Uterus (tissue), 4 donors: ENCODE measurements around the gene CASR. TPM values are rescaled to one million over a fixed set of nuclear protein-coding genes. Genes with fewer than 3 reads are reported as not detected.

ENCODE experiments used
- DNase-seq, 2 donors: peaks; one replicate each; pipeline ENCODE4 v3.0.0-alpha.2; 2019 to 2020
- H3K27ac ChIP-seq, 2 donors: fragments of 200-600 bp; sonication (generic); 1 replicate in 1 of 2; 2 replicates in 1 of 2; pipeline ENCODE4 v1.5.1; 2016 to 2018
- H3K27me3 ChIP-seq, 2 donors: fragments of 200-600 bp; sonication (generic); one replicate each; pipeline ENCODE4 v1.5.1; 2018 to 2019; ENCODE audit warnings: control low read depth in 1 of 2
- H3K36me3 ChIP-seq, 2 donors: fragments of 200-600 bp; sonication (generic); one replicate each; pipeline ENCODE4 v1.5.1; 2019; ENCODE audit warnings: control low read depth in 1 of 2
- H3K4me1 ChIP-seq, 2 donors: fragments of 200-600 bp; sonication (generic); one replicate each; pipeline ENCODE4 v1.5.1; 2018 to 2019; ENCODE audit warnings: control low read depth in 1 of 2
- H3K4me3 ChIP-seq, 2 donors: fragments of 200-600 bp; sonication (generic); 1 replicate in 1 of 2; 2 replicates in 1 of 2; pipeline ENCODE4 v1.5.1; 2018 to 2019; ENCODE audit warnings: mild to moderate bottlenecking in 1 of 2
- H3K9me3 ChIP-seq, 2 donors: fragments of 200-600 bp; sonication (generic); one replicate each; pipeline ENCODE4 v1.5.1; 2019; ENCODE audit warnings: control low read depth in 1 of 2
- POLR2A ChIP-seq, 2 donors: fragments of 450-650 bp; IDR thresholded peaks; one replicate each; pipeline ENCODE4 v1.6.1; 2016; ENCODE audit warnings: antibody characterized with exemption in 2 of 2, mild to moderate bottlenecking in 1 of 2, moderate library complexity in 1 of 2
- intact Hi-C: fragments of 100-400 bp; cut with DNase I; formaldehyde crosslinking; loops from one replicate; pipeline ENCODE4 v1.15.1; 2023; ENCODE audit warnings: low total_unique reads
- total RNA-seq, 4 donors: library from RNA; depleted of rRNA in 3 of 4; stranded (reverse); fragments of >200 nt in 3 of 4; gene quantifications; one replicate each; pipeline versions ENCODE4 v1.1.0 to v1.2.4, GENCODE V29; 2014 to 2023
- TF ChIP-seq, protein P1 (sequence below), 4 experiments: fragments of 200-600 bp in 2 of 4; fragments of 450-650 bp in 2 of 4; sonication (generic) in 2 of 4; IDR thresholded peaks; one replicate each; pipeline ENCODE4 v1.5.1; 2016 to 2019; ENCODE audit warnings: antibody characterized with exemption in 4 of 4, mild to moderate bottlenecking in 2 of 4, moderate library complexity in 1 of 4
- donor health status: DM: yes; HTN: yes; CAD: no.

CASR gene
- total RNA-seq, 4 donors from 2014 or later: not detected

DNA sequence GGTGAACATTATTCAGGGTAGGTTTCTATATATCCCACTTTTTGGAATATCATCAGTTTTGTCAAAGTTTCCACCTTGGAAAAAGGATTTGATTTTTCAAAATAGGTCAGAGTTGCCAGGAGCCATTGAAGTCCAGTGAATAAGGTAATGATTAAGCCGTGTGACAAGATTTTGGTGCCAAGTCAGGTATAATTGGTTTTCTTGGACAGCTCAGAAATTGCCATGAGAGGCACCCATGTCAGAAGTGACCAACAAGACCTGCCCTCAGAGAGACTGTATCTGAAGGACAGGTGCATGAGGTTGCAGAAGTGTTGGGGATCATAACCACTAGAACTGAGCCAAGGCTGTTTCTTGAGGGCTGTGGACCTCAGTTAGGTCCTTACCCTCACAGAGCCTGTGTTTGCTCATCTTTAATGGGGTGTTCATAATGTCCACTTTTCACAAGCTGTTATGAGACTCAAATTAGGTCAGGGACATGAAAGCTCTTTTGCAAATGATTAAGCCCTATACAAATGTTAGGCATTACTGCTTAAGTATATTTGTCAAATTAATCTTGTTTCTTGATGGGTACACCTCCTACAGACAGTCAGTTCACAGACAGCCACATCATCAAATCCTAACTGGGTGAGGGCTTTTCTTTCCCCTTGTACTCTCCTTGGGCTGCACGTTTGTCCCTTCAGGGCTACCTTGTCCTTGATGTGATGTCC lies 32.3 kb downstream of the CASR start:
- no peak for TF ChIP-seq POLR2A (IDR thresholded peaks at IDR 0.05)
- TF ChIP-seq, protein P1, sequence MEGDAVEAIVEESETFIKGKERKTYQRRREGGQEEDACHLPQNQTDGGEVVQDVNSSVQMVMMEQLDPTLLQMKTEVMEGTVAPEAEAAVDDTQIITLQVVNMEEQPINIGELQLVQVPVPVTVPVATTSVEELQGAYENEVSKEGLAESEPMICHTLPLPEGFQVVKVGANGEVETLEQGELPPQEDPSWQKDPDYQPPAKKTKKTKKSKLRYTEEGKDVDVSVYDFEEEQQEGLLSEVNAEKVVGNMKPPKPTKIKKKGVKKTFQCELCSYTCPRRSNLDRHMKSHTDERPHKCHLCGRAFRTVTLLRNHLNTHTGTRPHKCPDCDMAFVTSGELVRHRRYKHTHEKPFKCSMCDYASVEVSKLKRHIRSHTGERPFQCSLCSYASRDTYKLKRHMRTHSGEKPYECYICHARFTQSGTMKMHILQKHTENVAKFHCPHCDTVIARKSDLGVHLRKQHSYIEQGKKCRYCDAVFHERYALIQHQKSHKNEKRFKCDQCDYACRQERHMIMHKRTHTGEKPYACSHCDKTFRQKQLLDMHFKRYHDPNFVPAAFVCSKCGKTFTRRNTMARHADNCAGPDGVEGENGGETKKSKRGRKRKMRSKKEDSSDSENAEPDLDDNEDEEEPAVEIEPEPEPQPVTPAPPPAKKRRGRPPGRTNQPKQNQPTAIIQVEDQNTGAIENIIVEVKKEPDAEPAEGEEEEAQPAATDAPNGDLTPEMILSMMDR (IDR thresholded peaks at IDR 0.05): no peak
- Histone ChIP-seq H3K27ac (no peak overlapping the region), H3K36me3 (no peaks in the 10 kb centered on the region), H3K4me3 (no peak overlapping the region), H3K4me1 (no peaks in the 10 kb centered on the region), H3K9me3 (no peaks in the 10 kb centered on the region), H3K27me3 (no peaks in the 10 kb centered on the region)
- intact Hi-C loops: no loop called here
- DNase-seq: no peak

DNA sequence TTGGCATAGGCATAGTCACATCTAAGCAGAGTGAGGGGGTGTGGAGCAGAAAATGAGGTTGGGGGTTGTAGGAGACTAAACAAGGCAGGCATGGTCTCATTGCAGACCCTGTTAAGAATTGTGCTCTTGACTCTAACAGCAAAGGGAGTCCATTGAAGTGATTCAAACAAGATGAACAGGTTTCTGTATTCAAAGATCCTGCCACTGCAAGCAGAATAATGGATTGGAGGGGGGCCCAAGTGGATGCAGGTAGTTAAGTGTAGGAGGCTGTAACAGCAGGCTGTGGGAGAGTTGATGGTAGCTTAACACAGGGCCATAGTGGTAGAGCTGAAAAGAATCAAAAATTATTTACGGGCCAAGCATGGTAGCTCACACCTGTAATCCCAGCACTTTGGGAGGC lies 34.4 kb downstream of the CASR start:
- Histone ChIP-seq H3K27me3 (no peaks in the 10 kb centered on the region), H3K36me3 (no peaks in the 10 kb centered on the region), H3K27ac (no peak overlapping the region), H3K9me3 (no peaks in the 10 kb centered on the region), H3K4me3 (no peak overlapping the region), H3K4me1 (no peaks in the 10 kb centered on the region)
- no peak for DNase-seq
- no peak for TF ChIP-seq POLR2A (IDR thresholded peaks at IDR 0.05)
- TF ChIP-seq, protein P1 (IDR thresholded peaks at IDR 0.05): no peak
- intact Hi-C loops: no loop called here

DNA sequence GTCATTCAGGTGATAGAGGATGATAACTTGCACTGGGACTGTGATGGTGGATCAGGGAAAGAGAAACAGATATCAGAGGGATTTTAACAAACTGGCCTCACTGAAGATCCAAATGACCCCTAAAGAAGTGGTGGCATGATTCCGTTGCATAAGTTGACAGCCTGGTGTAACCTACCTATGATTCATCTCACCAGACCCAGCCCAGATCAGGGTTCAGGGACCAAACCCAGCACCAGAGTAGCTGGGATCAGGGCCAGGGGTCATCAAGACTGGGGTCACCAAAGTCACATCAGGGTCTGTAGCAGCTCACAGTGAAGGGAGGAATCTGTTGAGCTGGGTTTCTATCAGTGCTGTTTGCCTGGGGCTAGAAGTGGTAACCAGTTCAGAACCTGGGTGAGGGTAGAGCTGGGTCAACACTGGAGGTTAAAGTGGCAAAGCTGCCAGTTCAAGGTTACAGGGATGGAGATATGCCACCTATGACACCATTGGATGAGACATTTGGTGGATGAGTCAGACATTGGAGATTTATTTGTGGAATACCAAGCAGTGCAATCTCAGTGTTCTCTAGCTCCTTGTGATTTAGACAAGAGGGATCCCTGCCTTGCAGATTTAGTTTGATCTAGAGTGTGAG lies 35.9 kb downstream of the CASR start:
- no peaks in the 10 kb centered on the region for H3K4me1 ChIP-seq

DNA sequence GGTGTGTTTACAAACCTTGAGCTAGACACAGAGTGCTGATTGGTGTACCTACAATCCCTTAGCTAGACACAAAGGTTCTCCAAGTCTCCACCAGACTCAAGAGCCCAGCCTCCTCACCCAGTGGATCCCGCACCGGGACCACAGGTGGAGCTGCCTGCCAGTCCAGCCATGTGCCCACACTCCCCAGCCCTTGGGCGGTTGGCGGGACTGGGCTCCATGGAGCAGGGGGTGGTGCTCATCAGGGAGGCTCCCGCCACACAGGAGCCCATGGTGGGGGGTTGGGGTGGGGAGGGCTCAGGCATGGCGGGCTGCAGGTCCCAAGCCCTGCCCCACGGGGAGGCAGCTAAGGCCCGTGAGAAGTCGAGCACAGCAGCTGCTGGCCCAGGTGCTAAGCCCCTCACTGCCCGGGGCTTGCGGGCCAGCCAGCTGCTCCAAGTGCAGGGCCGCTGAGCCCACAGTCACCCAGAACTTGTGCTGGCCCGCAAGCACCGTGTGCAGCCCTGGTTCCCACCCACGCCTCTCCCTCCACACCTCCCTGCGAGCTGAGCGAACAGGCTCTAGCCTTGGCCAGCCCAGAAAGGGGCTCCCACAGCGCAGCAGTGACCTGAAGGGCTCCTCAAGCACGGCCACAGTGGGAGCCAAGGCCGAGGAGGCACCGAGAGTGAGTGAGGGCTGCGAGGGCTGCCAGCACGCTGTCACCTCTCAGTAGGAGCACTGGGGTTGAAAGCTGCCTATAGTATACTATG lies 43.7 kb downstream of the CASR start:
- no peaks in the 10 kb centered on the region for H3K4me1 ChIP-seq
- H3K27me3 ChIP-seq: no peaks in the 10 kb centered on the region
- TF ChIP-seq, protein P1 (IDR thresholded peaks at IDR 0.05): no peak
- TF ChIP-seq POLR2A (IDR thresholded peaks at IDR 0.05): no peak
- DNase-seq: no peak
- no peaks in the 10 kb centered on the region for H3K36me3 ChIP-seq
- H3K4me3 ChIP-seq: no peak overlapping the region
- no peaks in the 10 kb centered on the region for H3K9me3 ChIP-seq
- intact Hi-C loops: no loop called here
- H3K27ac ChIP-seq: no peak overlapping the region

More for the DNA sequence above, 35.9 kb downstream of the CASR start:
- Histone ChIP-seq H3K4me3 (no peak overlapping the region), H3K36me3 (no peaks in the 10 kb centered on the region), H3K9me3 (no peaks in the 10 kb centered on the region), H3K27me3 (no peaks in the 10 kb centered on the region), H3K27ac (no peak overlapping the region)
- no peak for DNase-seq
- no peak for TF ChIP-seq POLR2A (IDR thresholded peaks at IDR 0.05)
- TF ChIP-seq, protein P1 (IDR thresholded peaks at IDR 0.05): no peak
- intact Hi-C loops: no loop called here

DNA sequence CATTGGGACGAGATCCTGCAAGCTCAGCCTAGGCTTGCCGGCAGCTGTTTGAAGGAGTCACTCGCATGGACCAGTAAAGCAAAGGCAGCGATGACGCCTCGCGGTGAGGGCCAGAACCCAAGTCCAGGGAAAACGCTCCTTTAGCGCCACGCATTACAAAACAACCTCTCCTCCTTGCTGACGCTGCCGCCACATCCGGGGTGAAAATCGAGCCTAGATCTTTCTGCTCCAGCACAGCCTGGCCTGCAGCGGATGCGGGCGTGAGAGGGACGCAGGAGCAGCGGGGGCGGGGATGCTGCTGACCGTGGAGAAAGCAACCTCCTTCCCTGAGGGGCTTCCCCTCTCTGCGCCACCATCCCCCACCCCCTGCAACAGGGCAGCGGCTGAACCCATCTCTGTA lies 46.7 kb downstream of the CASR start:
- Histone ChIP-seq H3K36me3 (no peaks in the 10 kb centered on the region), H3K9me3 (no peaks in the 10 kb centered on the region), H3K27ac (no peak overlapping the region), H3K4me3 (no peak overlapping the region), H3K27me3 (no peaks in the 10 kb centered on the region), H3K4me1 (no peaks in the 10 kb centered on the region)
- intact Hi-C loops: no loop called here
- no peak for DNase-seq
- TF ChIP-seq, protein P1 (IDR thresholded peaks at IDR 0.05): no peak
- no peak for TF ChIP-seq POLR2A (IDR thresholded peaks at IDR 0.05)
